GM19025 (cell line): ENCODE measurements around the gene AP2A2.
"Not testable (repeated sequence)": the region's sequence is repeated elsewhere in the genome, so short reads cannot be mapped to it uniquely, and the experiment has no call there.

Experiments
- ATAC-seq: cut with Tn5 transposase; IDR thresholded peaks from one replicate; pipeline ENCODE4 v1.9.1; 2021; ENCODE audit warnings: mild to moderate bottlenecking, low read depth, moderate library complexity; ENCODE audit not compliant: unreplicated experiment

The AP2A2 gene

GRCh38 chr11:1010551-1011319 lies 85.1 kb downstream of the AP2A2 start:
- no peak for ATAC-seq

DNA sequence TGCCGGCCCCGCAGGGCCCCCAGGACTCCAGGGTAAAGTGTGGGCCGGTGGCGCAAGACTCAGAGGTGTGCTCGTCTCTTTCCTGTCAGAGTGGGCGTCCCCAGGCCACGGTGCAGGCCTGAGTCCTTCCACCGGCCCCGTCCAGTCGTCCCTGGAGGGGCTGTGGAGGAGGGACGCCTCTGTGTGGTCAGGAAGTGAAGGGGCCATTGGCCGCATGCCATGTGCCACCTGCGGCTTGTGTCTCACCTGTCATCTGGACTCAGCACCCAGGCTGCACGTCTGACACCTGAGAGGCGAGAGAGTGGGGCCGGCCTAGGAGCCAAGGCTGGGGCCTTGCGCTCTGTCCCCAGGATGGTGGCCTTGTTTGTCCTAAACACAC lies 85.6 kb downstream of the AP2A2 start:
- ATAC-seq: no peak

- ATAC-seq: no peak
Observed at GRCh38 chr11:1012291-1012690, 86.6 kb downstream of the AP2A2 start.

- ATAC-seq: no peak
Observed at GRCh38 chr11:1012740-1013630, 87.3 kb downstream of the AP2A2 start.

GRCh38 chr11:1013631-1013935 lies 87.9 kb downstream of the AP2A2 start:
- ATAC-seq: no peak

- ATAC-seq: no peak
Observed at GRCh38 chr11:1014276-1014675, 88.6 kb downstream of the AP2A2 start.

GRCh38 chr11:1015064-1015463 lies 89.4 kb downstream of the AP2A2 start:
- ATAC-seq: no peak

DNA sequence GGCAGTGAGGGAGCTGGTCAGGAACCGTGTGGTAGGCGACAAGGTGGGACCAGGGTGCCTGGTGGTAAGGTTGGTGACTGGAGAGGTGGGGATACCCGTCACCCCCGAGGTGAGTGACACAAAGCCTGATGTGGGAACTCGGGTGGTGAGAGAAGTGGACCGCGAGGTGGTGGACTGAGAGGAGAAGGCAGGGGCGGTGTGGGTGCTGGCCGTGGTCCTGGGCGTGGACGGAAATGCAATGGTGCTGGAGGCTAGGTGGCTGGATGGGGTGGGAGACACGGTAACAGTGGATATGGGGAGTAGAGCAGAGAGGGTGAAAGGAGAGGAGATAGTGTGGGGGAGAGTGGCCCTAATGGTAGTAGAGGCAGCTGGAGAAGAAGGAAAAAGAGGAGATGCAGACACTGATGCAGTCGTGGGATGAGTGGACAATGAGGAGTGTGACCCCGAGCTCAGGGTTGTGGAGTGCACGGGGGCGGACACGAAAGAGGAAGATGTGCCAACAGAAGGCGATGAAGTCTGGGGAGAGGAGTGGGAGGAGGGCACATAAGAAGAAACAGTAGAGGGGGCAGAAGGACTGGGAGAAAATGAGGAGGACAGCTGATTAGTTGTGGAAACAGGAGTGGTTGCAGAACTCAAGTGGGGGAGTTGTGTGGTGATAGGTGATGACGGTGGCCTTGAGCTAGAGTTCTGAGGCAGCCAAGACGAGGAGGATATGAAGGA lies 90.3 kb downstream of the AP2A2 start:
- no peak for ATAC-seq

DNA sequence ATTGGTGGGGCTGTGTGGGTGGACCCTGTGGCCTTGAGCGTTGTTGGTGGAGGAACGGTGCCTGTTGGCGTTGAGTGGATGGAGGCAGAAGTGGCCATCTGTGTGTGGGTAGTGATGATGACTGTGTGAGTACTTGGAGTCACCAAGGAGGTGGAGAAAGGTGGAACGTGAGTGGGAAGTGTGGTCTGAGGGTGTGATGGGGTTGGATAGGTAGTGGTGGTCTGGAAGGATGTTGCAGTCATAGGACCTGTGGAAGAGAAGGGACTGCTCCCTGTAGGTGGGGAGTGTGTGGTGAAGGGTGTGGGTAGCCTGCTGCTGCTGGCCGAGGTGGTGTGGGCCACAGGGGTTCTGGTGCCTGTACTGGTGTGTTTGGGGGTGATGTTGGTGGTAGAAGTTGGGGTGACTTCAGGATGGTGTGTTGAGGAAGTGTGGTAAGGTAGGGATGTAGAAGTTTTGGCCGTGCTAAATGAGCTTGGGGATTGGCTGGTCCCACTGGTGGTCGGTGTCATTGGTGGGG lies 91.0 kb downstream of the AP2A2 start:
- not testable (repeated sequence) for ATAC-seq

DNA sequence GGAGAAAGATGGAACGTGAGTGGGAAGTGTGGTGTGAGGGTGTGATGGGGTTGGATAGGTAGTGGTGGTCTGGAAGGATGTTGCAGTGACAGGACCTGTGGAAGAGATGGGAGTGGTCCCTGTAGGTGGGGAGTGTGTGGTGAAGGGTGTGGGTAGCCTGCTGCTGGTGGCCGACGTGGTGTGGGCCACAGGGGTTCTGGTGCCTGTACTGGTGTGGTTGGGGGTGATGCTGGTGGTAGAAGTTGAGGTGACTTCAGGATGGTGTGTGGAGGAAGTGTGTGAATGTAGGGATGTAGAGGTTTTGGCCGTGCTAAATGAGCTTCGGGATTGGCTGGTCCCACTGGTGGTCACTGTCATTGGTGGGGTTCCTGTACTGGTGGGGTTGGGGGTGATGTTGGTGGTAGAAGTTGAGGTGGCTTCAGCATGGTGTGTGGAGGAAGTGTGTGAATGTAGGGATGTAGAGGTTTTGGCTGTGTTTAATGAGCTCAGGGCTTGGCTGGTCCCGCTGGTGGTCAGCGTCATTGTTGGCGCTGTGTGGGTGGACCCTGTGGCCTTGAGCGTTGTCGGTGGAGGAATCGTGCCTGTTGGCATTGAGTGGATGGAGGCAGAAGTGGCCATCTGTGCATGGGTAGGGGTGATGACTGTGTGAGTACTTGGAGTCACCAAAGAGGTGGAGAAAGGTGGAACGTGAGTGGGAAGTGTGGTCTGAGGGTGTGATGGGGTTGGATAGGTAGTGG lies 91.8 kb downstream of the AP2A2 start:
- ATAC-seq: no peak

GRCh38 chr11:1018091-1018490 lies 92.4 kb downstream of the AP2A2 start:
- no peak for ATAC-seq

DNA sequence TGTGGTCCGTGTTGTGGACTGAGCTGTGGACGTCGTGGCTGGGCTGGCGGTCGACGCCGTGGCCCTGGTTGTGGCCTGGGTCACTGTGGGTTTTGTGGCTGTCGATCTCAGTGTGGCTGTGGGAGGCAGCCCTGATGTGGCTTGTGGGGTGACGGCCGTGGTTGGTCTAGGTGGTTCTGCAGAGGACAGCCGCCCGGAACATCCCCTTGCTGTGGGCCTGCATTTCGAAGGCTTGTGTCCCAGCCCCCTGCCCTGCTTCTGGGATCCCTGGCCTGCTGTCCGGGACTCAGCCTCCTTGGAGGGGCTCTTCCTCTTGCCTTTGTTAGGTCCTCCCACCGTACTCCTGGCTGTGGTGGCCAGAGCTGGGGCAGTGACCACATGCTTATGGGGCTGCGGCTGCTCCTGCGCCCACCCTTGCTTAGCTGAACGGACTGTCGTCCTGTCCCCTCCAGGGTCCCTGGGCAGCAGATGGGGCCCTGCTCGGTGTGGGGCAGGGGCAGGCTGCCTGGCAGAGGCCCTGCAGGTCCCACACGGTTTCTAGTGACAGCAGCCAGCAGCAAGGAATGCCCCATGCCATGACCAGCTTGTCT lies 93.7 kb downstream of the AP2A2 start:
- ATAC-seq: no peak

GRCh38 chr11:1020211-1020905 lies 94.7 kb downstream of the AP2A2 start:
- no peak for ATAC-seq

DNA sequence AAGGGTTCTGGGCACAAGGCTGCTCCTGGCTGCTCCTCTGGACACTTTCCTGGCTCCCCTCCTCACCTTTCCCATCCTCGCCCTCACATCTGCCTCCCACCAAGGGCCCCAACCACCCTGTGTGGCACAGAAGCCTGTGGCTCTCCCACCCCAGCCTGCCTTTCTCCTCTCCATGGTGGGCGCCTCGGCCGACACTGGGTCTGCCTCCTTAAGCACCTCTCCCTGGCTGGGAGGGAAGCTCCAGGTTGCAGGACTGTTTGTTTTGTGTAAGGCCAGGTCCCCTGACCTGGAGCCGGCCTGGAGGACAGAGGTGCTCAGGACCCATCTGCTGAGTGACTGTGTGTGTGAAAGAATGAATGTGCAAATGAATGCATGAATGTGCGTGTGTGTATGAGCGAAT lies 96.7 kb downstream of the AP2A2 start:
- ATAC-seq: no peak

GRCh38 chr11:1022908-1023810 lies 97.5 kb downstream of the AP2A2 start:
- ATAC-seq: no peak

GRCh38 chr11:1023811-1024596 lies 98.3 kb downstream of the AP2A2 start:
- no peak for ATAC-seq

GRCh38 chr11:1024597-1025409 lies 99.1 kb downstream of the AP2A2 start:
- ATAC-seq: no peak
